Epithelial cell of esophagus (primary cell): ENCODE measurements around the gene SNX21.
A peak's percentile ranks its signal among the peaks of the same experiment; 100 is the strongest.
"Not testable (repeated sequence)": the region's sequence is repeated elsewhere in the genome, so short reads cannot be mapped to it uniquely, and the experiment has no call there.

Source experiments
- DNase-seq: peaks from one replicate; pipeline ENCODE4 v3.0.0; 2010; ENCODE audit warnings: low read depth
- H3K4me3 ChIP-seq: 2 replicates; pipeline ENCODE4 v1.5.1; 2011; ENCODE audit warnings: mild to moderate bottlenecking, low read length, control low read depth
- CTCF ChIP-seq: IDR thresholded peaks from 2 replicates; pipeline ENCODE4 v1.5.1; 2011; ENCODE audit warnings: low read depth, mild to moderate bottlenecking, low read length, control low read depth, inconsistent platforms; ENCODE audit not compliant: insufficient read depth; ENCODE audit errors: missing control alignments

Gene SNX21

GRCh38 chr20:45833030-45833882 lies at the start of gene SNX21:
SNX21 (plus strand) TSS chr20:45833799; CDS start chr20:45833920, 121 bp downstream.
- H3K4me3 ChIP-seq, result peak within 1 kb of the TSS; percentile 66
- TF ChIP-seq CTCF, result no peak
- peak; percentile 80 for DNase-seq

GRCh38 chr20:45788351-45788750 lies 45.2 kb upstream of the SNX21 start:
- TF ChIP-seq CTCF, result no peak
- no peak for DNase-seq
- no peak overlapping the region for H3K4me3 ChIP-seq

GRCh38 chr20:45792317-45793118 lies 41.1 kb upstream of the SNX21 start:
- peak overlapping the region; percentile 87 for H3K4me3 ChIP-seq
- no peak for TF ChIP-seq CTCF
- DNase-seq, result no peak

- DNase-seq, result no peak
- no peak for TF ChIP-seq CTCF
- H3K4me3 ChIP-seq, result no peak overlapping the region
Measured at GRCh38 chr20:45796337-45797065, 37.1 kb upstream of the SNX21 start.

GRCh38 chr20:45797510-45797909 lies 36.1 kb upstream of the SNX21 start:
- DNase-seq, H3K4me3 ChIP-seq: not testable (repeated sequence)

- not testable (repeated sequence) for H3K4me3 ChIP-seq, DNase-seq
Measured at GRCh38 chr20:45797955-45798354, 35.6 kb upstream of the SNX21 start.

- peak; percentile 67 for DNase-seq
- no peak overlapping the region for H3K4me3 ChIP-seq
- TF ChIP-seq CTCF, result peak; percentile 74
Measured at GRCh38 chr20:45798935-45799642, 34.5 kb upstream of the SNX21 start.
